Astrocyte of the cerebellum (primary cell): ENCODE data around the gene RFTN1.

Experiments used
- DNase-seq: peaks from one replicate; pipeline ENCODE4 v3.0.0-alpha.2; 2011; ENCODE audit warnings: low read depth
- H3K4me3 ChIP-seq: 2 replicates; pipeline ENCODE4 v1.5.1; 2011; ENCODE audit warnings: mild to moderate bottlenecking, low read depth, low read length, moderate library complexity
- in situ Hi-C: cut with HindIII; loops from 2 replicates; pipeline ENCODE4 v1.10.0; 2017; ENCODE audit warnings: low sequenced_read_pairs
- TF ChIP-seq, protein P1 (sequence below): IDR thresholded peaks from 2 replicates; pipeline ENCODE4 v1.5.1; 2012; ENCODE audit warnings: low read length, low read depth, moderate library complexity, mild to moderate bottlenecking; ENCODE audit errors: missing control alignments

Gene RFTN1

GRCh38 chr3:16427103-16427965 is 86.2 kb downstream of the RFTN1 start:
- DNase-seq: peak; percentile 68
- H3K4me3 ChIP-seq: no peak overlapping the region
- in situ Hi-C loops: no loop called here
- TF ChIP-seq, protein P1, sequence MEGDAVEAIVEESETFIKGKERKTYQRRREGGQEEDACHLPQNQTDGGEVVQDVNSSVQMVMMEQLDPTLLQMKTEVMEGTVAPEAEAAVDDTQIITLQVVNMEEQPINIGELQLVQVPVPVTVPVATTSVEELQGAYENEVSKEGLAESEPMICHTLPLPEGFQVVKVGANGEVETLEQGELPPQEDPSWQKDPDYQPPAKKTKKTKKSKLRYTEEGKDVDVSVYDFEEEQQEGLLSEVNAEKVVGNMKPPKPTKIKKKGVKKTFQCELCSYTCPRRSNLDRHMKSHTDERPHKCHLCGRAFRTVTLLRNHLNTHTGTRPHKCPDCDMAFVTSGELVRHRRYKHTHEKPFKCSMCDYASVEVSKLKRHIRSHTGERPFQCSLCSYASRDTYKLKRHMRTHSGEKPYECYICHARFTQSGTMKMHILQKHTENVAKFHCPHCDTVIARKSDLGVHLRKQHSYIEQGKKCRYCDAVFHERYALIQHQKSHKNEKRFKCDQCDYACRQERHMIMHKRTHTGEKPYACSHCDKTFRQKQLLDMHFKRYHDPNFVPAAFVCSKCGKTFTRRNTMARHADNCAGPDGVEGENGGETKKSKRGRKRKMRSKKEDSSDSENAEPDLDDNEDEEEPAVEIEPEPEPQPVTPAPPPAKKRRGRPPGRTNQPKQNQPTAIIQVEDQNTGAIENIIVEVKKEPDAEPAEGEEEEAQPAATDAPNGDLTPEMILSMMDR: no peak

GRCh38 chr3:16426665-16427064 is 86.8 kb downstream of the RFTN1 start:
- in situ Hi-C loops: no loop called here
- no peak overlapping the region for H3K4me3 ChIP-seq
- TF ChIP-seq, protein P1: no peak
- no peak for DNase-seq

DNA sequence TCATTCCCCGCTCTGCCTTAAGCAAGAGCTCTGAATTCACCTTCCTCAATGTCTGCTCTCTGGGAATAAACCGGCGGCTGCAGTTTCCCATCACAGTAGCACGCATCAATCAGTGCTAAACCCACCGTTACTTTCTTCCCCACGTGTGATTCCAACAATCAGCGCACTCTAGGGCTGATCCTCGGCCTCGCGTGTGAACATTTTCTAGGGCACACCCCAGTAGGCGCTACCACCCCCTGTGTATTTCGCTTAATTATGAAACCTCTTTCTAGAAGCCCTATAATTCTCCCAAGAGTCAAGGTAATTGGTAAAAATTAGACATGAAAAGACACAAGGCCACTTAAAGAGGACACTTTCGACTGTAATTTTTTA is 87.5 kb downstream of the RFTN1 start:
- no peak for DNase-seq
- no peak overlapping the region for H3K4me3 ChIP-seq
- TF ChIP-seq, protein P1: no peak
- in situ Hi-C loops: no loop called here

- H3K4me3 ChIP-seq: no peak overlapping the region
- in situ Hi-C loops: no loop called here
- TF ChIP-seq, protein P1: no peak
- DNase-seq: no peak
Observed at GRCh38 chr3:16425398-16426028, 88.0 kb downstream of the RFTN1 start.

GRCh38 chr3:16423947-16424673 is 89.4 kb downstream of the RFTN1 start:
- in situ Hi-C loops: no loop called here
- TF ChIP-seq, protein P1: no peak
- no peak for DNase-seq
- no peak overlapping the region for H3K4me3 ChIP-seq

DNA sequence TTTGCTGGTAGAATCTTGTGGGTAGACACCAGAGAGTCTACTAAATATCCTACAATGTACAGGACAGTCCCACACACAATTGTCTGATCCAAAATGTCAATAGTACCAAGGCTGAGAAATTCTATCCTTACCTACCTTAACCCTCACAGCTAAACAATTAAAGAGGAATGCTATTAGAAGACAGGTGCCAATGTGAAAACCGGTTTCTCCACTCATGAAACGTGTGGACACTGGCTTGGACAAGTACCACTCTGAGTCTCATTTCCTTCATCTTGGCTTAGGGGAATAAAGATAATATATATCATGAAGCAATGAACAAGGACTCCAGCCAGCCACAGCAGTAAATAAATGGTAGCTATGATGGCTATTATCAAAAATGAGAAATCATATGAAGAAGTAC is 90.2 kb downstream of the RFTN1 start:
- in situ Hi-C loops: no loop called here
- no peak for DNase-seq
- TF ChIP-seq, protein P1: no peak
- H3K4me3 ChIP-seq: no peak overlapping the region
